GM20431 (cell line): ENCODE data around the gene GLT1D1.
"Not testable (repeated sequence)": the region's sequence is repeated elsewhere in the genome, so short reads cannot be mapped to it uniquely, and the experiment has no call there.

Source experiments
- in situ Hi-C: fragments of 300-500 bp; cut with MseI, MboI; formaldehyde crosslinking; loops from one replicate; pipeline ENCODE4 v1.15.0; 2020; ENCODE audit warnings: low sequenced_read_pairs; ENCODE audit not compliant: unreplicated experiment

GLT1D1 gene

GRCh38 chr12:128852885-128853599 lies at the start of gene GLT1D1:
Gene GLT1D1 (plus strand): TSS chr12:128853478. CDS start chr12:128853582, 104 bp downstream.
- in situ Hi-C loops, result no loop called here

GRCh38 chr12:128803788-128804187 lies 49.5 kb upstream of the GLT1D1 start:
- in situ Hi-C loops, result no loop called here

GRCh38 chr12:128804762-128805161 lies 48.5 kb upstream of the GLT1D1 start:
- in situ Hi-C loops, result no loop called here

- in situ Hi-C loops, result not testable (repeated sequence)
These were observed 47.9 kb upstream of the GLT1D1 start for GRCh38 chr12:128805406-128805805.

GRCh38 chr12:128806573-128806972 lies 46.7 kb upstream of the GLT1D1 start:
- in situ Hi-C loops, result no loop called here

GRCh38 chr12:128807161-128807724 lies 46.0 kb upstream of the GLT1D1 start:
- in situ Hi-C loops, result no loop called here

- in situ Hi-C loops, result no loop called here
These were observed 44.6 kb upstream of the GLT1D1 start for GRCh38 chr12:128808651-128809050.

- in situ Hi-C loops, result no loop called here
These were observed 42.8 kb upstream of the GLT1D1 start for GRCh38 chr12:128810182-128811127.

- in situ Hi-C loops, result no loop called here
These were observed 41.5 kb upstream of the GLT1D1 start for GRCh38 chr12:128811806-128812205.

GRCh38 chr12:128813392-128813791 lies 39.9 kb upstream of the GLT1D1 start:
- in situ Hi-C loops, result no loop called here

- in situ Hi-C loops, result no loop called here
These were observed 39.4 kb upstream of the GLT1D1 start for GRCh38 chr12:128813883-128814282.

GRCh38 chr12:128814411-128815261 lies 38.6 kb upstream of the GLT1D1 start:
- in situ Hi-C loops, result no loop called here

GRCh38 chr12:128815779-128816642 lies 37.3 kb upstream of the GLT1D1 start:
- in situ Hi-C loops, result no loop called here

- in situ Hi-C loops, result no loop called here
These were observed 36.7 kb upstream of the GLT1D1 start for GRCh38 chr12:128816643-128816920.

- in situ Hi-C loops, result no loop called here
These were observed 35.9 kb upstream of the GLT1D1 start for GRCh38 chr12:128817111-128818015.

- in situ Hi-C loops, result no loop called here
These were observed 34.9 kb upstream of the GLT1D1 start for GRCh38 chr12:128818065-128819022.
